ENCODE data around the gene WNT5A. TPM values are rescaled to one million over a fixed set of nuclear protein-coding genes. Genes with fewer than 3 reads are reported as not detected.
A peak's percentile ranks its signal among the peaks of the same experiment; 100 is the strongest.
"Not testable (repeated sequence)": the region's sequence is repeated elsewhere in the genome, so short reads cannot be mapped to it uniquely, and the experiment has no call there.

Gene WNT5A
- total RNA-seq, 4 donors from 2014 or later: 3.1 to 46.3 (median 11.3) TPM

DNA sequence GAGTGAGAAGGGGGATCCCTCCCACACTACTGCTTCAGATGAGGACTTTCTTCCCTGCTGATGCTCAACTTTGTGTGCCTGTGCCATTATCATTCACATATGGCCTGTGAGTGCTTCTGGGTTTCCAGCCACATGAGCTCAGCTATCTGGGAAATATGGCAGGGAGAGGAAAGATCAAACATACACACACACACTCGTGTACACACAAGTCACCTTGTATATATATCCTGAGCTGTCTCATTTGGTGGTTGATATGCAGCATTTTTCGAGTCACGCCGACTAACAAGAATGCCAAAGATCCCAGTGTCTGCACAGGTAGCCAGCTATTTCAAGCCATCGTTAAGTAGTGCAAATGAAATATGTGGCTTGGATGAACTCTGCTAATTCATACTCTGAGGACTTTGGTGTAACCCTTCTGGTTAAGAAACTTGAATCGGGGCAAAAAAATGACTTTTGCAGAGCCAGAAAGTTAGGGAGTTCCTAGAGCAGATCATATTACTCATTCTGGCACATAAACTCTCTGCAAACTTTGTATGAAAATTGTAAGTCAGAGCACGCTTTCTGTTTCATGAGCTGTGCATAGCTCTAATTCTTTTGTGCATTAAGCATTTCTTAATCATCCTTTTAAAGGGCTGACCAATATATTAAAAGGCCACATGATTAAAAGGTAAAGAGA lies 24.9 kb upstream of the WNT5A start:
- Histone ChIP-seq H3K9me3 (no peaks in the 10 kb centered on the region), H3K4me3 (no peak overlapping the region), H3K36me3 (no peaks in the 10 kb centered on the region), H3K27me3 (no peaks in the 10 kb centered on the region), H3K4me1 (peaks cover 0 to 17% (median 6%) of the 10 kb centered on the region in 3 donors), H3K27ac (no peak overlapping the region)
- peak; percentile 36 for ATAC-seq
- 30 to 32% methylated on average over 7 of the region's 7 CpGs for WGBS, 2 donors (ENCODE audit: low coverage in 1 of 2)
- TF ChIP-seq EP300 (IDR thresholded peaks at IDR 0.05) (no peak), POLR2A (IDR thresholded peaks at IDR 0.05) (no peak), POLR2AphosphoS5 (IDR thresholded peaks at IDR 0.05) (no peak)
- TF ChIP-seq, protein P1, sequence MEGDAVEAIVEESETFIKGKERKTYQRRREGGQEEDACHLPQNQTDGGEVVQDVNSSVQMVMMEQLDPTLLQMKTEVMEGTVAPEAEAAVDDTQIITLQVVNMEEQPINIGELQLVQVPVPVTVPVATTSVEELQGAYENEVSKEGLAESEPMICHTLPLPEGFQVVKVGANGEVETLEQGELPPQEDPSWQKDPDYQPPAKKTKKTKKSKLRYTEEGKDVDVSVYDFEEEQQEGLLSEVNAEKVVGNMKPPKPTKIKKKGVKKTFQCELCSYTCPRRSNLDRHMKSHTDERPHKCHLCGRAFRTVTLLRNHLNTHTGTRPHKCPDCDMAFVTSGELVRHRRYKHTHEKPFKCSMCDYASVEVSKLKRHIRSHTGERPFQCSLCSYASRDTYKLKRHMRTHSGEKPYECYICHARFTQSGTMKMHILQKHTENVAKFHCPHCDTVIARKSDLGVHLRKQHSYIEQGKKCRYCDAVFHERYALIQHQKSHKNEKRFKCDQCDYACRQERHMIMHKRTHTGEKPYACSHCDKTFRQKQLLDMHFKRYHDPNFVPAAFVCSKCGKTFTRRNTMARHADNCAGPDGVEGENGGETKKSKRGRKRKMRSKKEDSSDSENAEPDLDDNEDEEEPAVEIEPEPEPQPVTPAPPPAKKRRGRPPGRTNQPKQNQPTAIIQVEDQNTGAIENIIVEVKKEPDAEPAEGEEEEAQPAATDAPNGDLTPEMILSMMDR (IDR thresholded peaks at IDR 0.05): no peak

DNA sequence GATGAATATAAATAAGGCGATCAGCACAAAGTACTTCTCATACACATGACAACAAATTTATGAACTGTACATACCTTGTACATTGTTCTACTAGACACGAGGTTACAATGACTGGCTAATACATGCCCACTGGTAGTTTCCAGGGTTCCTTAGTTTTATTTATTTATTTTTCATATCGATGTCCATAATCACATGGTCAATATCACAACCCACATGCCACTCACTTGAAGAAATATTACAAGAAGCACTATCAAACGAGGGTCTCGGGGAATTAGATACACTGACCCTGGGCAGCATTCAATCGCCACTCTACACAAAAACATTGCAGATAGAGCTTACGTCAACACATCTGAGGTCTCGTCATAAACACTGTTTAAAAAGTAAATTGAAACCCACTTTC lies 21.2 kb upstream of the WNT5A start:
- Histone ChIP-seq H3K27ac (no peak overlapping the region), H3K4me3 (no peak overlapping the region), H3K4me1 (peaks cover 0 to 17% (median 6%) of the 10 kb centered on the region in 3 donors), H3K36me3 (no peaks in the 10 kb centered on the region), H3K9me3 (no peaks in the 10 kb centered on the region), H3K27me3 (no peaks in the 10 kb centered on the region)
- ATAC-seq: no peak
- WGBS, 2 donors (ENCODE audit: low coverage in 1 of 2): 95 to 96% methylated on average over 6 to 8 of the region's 8 CpGs
- TF ChIP-seq POLR2A (IDR thresholded peaks at IDR 0.05) (no peak), POLR2AphosphoS5 (IDR thresholded peaks at IDR 0.05) (no peak), EP300 (IDR thresholded peaks at IDR 0.05) (no peak)
- TF ChIP-seq, protein P1 (IDR thresholded peaks at IDR 0.05): no peak

GRCh38 chr3:55507808-55508207 lies 20.7 kb upstream of the WNT5A start:
- H3K27ac ChIP-seq: no peak overlapping the region
- peaks cover 0 to 13% (median 5%) of the 10 kb centered on the region in 3 donors for H3K4me1 ChIP-seq
- TF ChIP-seq, protein P1 (IDR thresholded peaks at IDR 0.05): no peak
- TF ChIP-seq POLR2A (IDR thresholded peaks at IDR 0.05): no peak
- no peak for TF ChIP-seq POLR2AphosphoS5 (IDR thresholded peaks at IDR 0.05)
- TF ChIP-seq EP300 (IDR thresholded peaks at IDR 0.05): no peak
- H3K9me3 ChIP-seq: no peaks in the 10 kb centered on the region
- H3K36me3 ChIP-seq: no peaks in the 10 kb centered on the region
- no peaks in the 10 kb centered on the region for H3K27me3 ChIP-seq
- H3K4me3 ChIP-seq: no peak overlapping the region
- 94 to 100% methylated on average over 1 of the region's 1 CpG for WGBS, 2 donors (ENCODE audit: low coverage in 1 of 2)
- no peak for ATAC-seq

DNA sequence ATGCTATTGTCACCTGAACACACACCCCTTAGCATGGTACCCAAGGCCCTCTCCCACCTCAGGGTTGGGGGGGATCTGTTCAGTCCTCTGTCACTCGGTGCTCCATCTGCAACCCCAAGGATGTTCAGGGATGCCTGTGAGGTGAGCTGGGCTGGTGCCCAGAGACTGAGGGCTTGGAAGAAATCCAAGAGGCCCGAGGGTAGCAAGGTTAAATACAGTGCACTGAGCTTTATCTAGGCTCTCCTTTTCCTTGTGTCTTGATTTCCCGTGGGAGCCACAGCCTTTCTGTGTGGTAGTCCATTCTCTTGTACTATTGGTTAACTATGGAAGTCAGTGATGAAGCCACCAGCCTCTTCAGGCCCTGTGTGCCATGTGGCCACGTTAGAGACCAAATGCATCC lies 18.7 kb upstream of the WNT5A start:
- 60 to 80% methylated on average over 1 of the region's 4 CpGs for WGBS, 2 donors (ENCODE audit: low coverage in 1 of 2)
- no peak for TF ChIP-seq POLR2AphosphoS5 (IDR thresholded peaks at IDR 0.05)
- no peak for TF ChIP-seq EP300 (IDR thresholded peaks at IDR 0.05)
- H3K27me3 ChIP-seq: no peaks in the 10 kb centered on the region
- H3K4me3 ChIP-seq: no peak overlapping the region
- no peak overlapping the region for H3K27ac ChIP-seq
- no peak for ATAC-seq
- H3K9me3 ChIP-seq: no peaks in the 10 kb centered on the region
- H3K36me3 ChIP-seq: no peaks in the 10 kb centered on the region
- no peaks in the 10 kb centered on the region for H3K4me1 ChIP-seq

DNA sequence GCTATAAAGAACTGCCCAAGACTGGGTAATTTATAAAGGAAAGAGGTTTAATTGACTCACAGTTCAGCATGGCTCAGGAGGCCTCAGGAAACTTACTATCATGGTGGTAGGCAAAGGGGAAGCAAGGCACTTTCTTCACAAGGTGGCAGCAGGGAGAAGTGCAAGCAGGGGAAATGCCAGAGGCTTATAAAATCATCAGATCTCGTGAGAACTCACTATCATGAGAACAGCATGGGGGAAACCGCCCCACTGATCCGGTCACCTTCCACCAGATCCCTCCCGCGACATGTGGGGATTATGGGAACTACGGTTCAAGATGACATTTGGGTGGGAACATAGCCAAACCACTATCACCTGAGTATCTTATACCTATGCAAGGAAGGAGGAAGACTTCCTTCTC lies 18.0 kb upstream of the WNT5A start:
- not testable (repeated sequence) for H3K4me1 ChIP-seq, H3K36me3 ChIP-seq, H3K27me3 ChIP-seq, H3K27ac ChIP-seq, H3K9me3 ChIP-seq, H3K4me3 ChIP-seq, ATAC-seq
- 47 to 67% methylated on average over 3 to 6 of the region's 6 CpGs for WGBS, 2 donors (ENCODE audit: low coverage in 1 of 2)
- TF ChIP-seq, protein P1 (IDR thresholded peaks at IDR 0.05): peak; percentile 4 to 57 (median 22)
